Fibroblast of skin of right quadriceps (primary cell): ENCODE data around the gene MORN4.
A peak's percentile ranks its signal among the peaks of the same experiment; 100 is the strongest.
"Not testable (repeated sequence)": the region's sequence is repeated elsewhere in the genome, so short reads cannot be mapped to it uniquely, and the experiment has no call there.

Experiments
- DNase-seq: peaks from one replicate; pipeline ENCODE4 v3.0.0-alpha.2; 2013

MORN4 gene

GRCh38 chr10:97640868-97641811 is 7.8 kb upstream of the MORN4 start:
- peak; percentile 33 for DNase-seq

- peak; percentile 99 for DNase-seq
These were observed 7.0 kb upstream of the MORN4 start, which contains the start of gene PI4K2A for GRCh38 chr10:97640174-97640867. Gene PI4K2A, plus strand, starts transcription at chr10:97640671. Its CDS starts 72 bp downstream, at chr10:97640743.

- DNase-seq, result not testable (repeated sequence)
These were observed 5.8 kb upstream of the MORN4 start for GRCh38 chr10:97639090-97639489.

DNA sequence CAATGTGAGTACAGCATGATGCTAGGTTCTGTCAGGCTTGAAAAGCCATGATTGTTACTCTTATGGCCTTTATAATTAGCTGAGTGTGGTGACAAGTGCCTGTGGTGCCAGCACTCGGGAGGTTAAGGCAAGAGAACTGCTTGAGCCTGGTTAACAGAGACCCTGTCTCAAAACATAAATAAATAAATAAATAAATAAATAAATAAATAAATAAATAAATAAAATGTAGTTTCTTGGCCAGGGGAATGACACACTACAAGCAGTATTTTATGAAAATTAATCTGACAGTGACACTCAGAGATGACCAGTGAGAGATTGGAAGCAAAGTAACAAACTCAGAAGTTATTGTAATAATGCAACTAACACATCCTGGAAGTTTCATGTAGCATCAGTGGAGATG is 2.3 kb upstream of the MORN4 start:
- no peak for DNase-seq

GRCh38 chr10:97633921-97634320 is 621 bp upstream of the MORN4 start:
- DNase-seq, result peak; percentile 9

GRCh38 chr10:97631098-97631497 is 2.2 kb downstream of the MORN4 start:
- no peak for DNase-seq

DNA sequence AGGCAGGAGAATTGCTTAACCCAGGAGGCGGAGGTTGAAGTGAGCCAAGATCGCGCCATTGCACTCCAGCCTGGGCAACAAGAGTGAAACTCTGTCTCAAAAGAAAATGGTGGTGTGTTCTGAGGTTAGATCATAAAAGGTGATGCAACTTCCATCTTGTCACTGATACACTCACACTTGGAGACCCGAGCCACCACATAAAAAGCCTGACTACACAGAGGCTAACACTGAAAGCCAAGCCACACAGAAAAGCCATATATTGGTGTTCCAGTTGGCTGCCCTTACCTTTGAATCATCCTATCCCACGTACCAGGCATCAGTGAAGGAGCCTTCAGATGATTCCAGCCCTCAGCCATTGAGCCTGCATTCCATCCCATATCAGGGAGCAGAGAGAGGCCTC is 4.0 kb downstream of the MORN4 start:
- DNase-seq, result no peak

- DNase-seq, result no peak
These were observed 5.1 kb downstream of the MORN4 start for GRCh38 chr10:97628228-97628627.

GRCh38 chr10:97627731-97628130 is 5.6 kb downstream of the MORN4 start:
- DNase-seq, result no peak

- no peak for DNase-seq
These were observed 10.0 kb downstream of the MORN4 start for GRCh38 chr10:97623277-97623676.

- no peak for DNase-seq
These were observed 14.6 kb downstream of the MORN4 start for GRCh38 chr10:97618733-97619132.

DNA sequence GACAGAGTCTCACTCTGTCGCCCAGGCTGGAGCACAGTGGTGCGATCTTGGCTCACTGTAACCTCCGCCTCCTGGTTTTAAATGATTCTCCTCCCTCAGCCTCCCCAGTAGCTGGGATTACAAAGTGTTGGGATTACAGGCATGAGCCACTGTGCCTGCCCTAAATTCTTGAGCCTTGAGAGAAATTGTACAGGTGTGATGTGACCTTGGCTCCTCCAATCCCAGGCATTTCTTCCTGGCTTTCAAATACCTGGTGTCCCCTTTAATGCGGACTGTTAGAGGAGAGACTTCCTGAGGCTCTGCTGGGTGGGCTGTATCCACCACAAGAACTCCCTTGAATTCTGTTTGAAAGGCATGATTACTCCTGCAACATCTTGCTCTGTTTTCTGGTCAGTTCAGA is 15.0 kb downstream of the MORN4 start:
- DNase-seq, result no peak

- peak; percentile 38 for DNase-seq
These were observed 20.9 kb downstream of the MORN4 start for GRCh38 chr10:97612386-97612785.

DNA sequence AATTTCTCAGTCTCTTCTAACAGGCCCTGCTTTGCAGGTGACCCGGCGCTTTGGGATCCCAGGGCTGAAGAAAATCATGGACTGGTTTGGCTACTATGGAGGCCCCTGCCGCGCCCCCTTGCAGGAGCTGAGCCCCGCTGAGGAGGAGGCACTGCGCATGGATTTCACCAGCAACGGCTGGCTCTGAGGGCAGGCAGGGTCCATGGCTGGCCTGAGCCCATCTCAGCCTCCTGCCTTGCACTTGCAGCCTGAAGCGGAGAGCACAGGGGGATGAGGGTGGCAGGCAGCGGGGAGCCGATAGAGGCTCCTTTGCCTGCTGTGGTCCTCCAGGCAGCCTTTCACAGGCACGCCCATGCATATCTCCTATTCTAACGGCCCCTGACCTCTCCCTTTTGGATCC is 21.8 kb downstream of the MORN4 start:
- DNase-seq, result no peak

- DNase-seq, result no peak
These were observed 24.2 kb downstream of the MORN4 start for GRCh38 chr10:97608991-97609561.

DNA sequence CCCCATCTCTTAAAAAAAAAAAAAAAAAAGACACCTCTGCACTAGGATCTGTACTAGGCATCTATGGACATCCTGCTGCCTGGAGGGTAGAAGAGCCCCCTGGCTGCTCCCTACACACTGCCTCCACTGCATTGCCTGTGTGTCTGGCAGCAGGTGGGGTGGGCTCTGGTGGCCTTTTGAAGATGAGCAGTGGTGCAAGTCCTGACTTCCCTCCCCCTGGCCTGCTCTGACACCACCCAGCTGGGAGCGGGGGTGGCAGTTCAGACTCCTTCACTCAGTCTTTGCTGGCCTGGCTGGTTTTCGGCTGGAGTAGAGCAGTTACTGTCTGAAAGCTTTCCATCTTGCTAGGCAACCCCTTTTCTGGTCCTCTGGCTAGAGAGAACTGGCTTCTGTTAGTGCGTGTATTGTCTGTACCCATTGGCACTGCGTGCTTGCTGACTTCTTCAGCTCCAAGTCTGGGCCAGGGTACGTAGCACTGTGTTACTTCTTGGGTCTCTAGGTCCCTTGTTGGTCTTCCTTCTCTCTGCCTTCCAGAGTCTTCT is 26.1 kb downstream of the MORN4 start:
- no peak for DNase-seq

GRCh38 chr10:97601268-97602215 is 31.8 kb downstream of the MORN4 start:
- no peak for DNase-seq

DNA sequence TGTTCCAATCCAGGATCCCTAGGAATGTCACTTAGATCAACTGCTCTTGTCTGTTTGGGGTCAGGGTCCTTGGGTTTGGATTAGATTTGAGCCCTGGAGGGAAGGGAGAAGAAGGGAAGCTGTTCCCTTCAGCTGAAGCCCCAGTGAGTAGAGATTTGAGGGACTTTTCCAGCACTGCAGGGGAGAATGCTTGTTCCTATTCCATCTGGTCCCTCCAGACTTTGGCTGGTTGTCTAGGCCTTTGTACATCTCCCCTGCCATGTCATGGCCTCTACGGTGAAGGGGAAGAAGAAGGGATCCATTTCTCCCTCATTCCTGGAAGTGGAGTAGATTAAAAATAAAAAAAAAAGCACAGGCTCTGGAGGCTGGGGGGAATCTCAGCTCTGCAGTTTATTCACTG is 32.7 kb downstream of the MORN4 start:
- no peak for DNase-seq

DNA sequence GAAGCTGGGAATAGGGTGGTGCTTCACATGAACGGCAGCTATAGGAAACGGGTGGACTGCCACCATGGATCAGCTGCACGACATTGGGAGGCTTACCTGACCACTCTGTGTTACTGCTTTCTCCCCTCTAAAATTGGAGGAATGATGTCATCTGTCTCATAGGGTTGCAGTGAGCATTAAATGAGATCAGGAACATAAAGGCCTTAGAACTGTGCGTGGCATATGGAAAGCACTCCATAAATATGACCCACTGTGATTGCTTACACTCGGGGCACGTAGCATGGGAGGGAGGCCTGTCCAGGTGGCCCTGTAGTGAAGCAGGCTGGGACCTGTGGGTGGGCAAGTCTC is 34.1 kb downstream of the MORN4 start:
- DNase-seq, result no peak

- no peak for DNase-seq
These were observed 34.7 kb downstream of the MORN4 start for GRCh38 chr10:97598407-97599271.

- DNase-seq, result peak; percentile 14
These were observed 35.5 kb downstream of the MORN4 start for GRCh38 chr10:97597778-97598177.
